HEK293T (cell line): ENCODE measurements around the gene RASSF8.

Experiments used
- CTCF ChIA-PET: fragments of 350-600 bp; formaldehyde crosslinking; extraction: SDS; loops from one replicate; lab custom pipeline; 2021; ENCODE audit warnings: antibody characterized with exemption, inconsistent platforms; lab: Yijun Ruan, JAX
- POLR2A ChIA-PET: fragments of 350-600 bp; formaldehyde crosslinking; extraction: SDS; loops from one replicate; lab custom pipeline; 2020; ENCODE audit warnings: antibody characterized with exemption, inconsistent platforms; lab: Yijun Ruan, JAX
- DNase-seq: peaks from one replicate; pipeline ENCODE4 v3.0.0; 2012; ENCODE audit warnings: mixed read lengths; ENCODE audit errors: extremely low spot score
- ARNT ChIP-seq: fragments of 450-650 bp; IDR thresholded peaks from 2 replicates; pipeline ENCODE4 v1.6.1; 2017; ENCODE audit warnings: mild to moderate bottlenecking
- BHLHE40 ChIP-seq: fragments of 450-650 bp; IDR thresholded peaks from 2 replicates; pipeline ENCODE4 v1.6.1; 2016; ENCODE audit warnings: mild to moderate bottlenecking, moderate library complexity, borderline replicate concordance
- CTBP1 ChIP-seq: fragments of 450-650 bp; IDR thresholded peaks from 2 replicates; pipeline ENCODE4 v1.6.1; 2016; ENCODE audit warnings: borderline replicate concordance
- ELF4 ChIP-seq: fragments of 450-650 bp; IDR thresholded peaks from 2 replicates; pipeline ENCODE4 v1.6.1; 2017; ENCODE audit warnings: antibody characterized with exemption
- FOXA1 ChIP-seq: fragments of 450-650 bp; IDR thresholded peaks from 2 replicates; pipeline ENCODE4 v1.6.1; 2016; ENCODE audit warnings: mild to moderate bottlenecking
- FOXK2 ChIP-seq: fragments of 450-650 bp; IDR thresholded peaks from 2 replicates; pipeline ENCODE4 v1.6.1; 2016; ENCODE audit warnings: mild to moderate bottlenecking
- FOXM1 ChIP-seq: fragments of 450-650 bp; IDR thresholded peaks from 2 replicates; pipeline ENCODE4 v1.6.1; 2017; ENCODE audit warnings: mild to moderate bottlenecking, borderline replicate concordance
- HDGF ChIP-seq: fragments of 450-650 bp; IDR thresholded peaks from 2 replicates; pipeline ENCODE4 v1.6.1; 2017; ENCODE audit warnings: antibody characterized with exemption, borderline replicate concordance
- L3MBTL2 ChIP-seq: fragments of 450-650 bp; conservative IDR thresholded peaks from 2 replicates; pipeline ENCODE4 v1.6.1; 2016; ENCODE audit warnings: mild to moderate bottlenecking
- LEF1 ChIP-seq: fragments of 450-650 bp; IDR thresholded peaks from 2 replicates; pipeline ENCODE4 v1.6.1; 2017; ENCODE audit warnings: mild to moderate bottlenecking, borderline replicate concordance
- NFRKB ChIP-seq: fragments of 450-650 bp; IDR thresholded peaks from 2 replicates; pipeline ENCODE4 v1.6.1; 2016; ENCODE audit warnings: mild to moderate bottlenecking, moderate library complexity
- PKNOX1 ChIP-seq: fragments of 450-650 bp; IDR thresholded peaks from 2 replicates; pipeline ENCODE4 v1.6.1; 2016
- SP1 ChIP-seq: fragments of 450-650 bp; IDR thresholded peaks from 2 replicates; pipeline ENCODE4 v1.6.1; 2017
- SUZ12 ChIP-seq: fragments of 450-650 bp; IDR thresholded peaks from 2 replicates; pipeline ENCODE4 v1.6.1; 2016; ENCODE audit warnings: mild to moderate bottlenecking
- TARDBP ChIP-seq: fragments of 450-650 bp; IDR thresholded peaks from 2 replicates; pipeline ENCODE4 v1.6.1; 2016
- ZNF384 ChIP-seq: fragments of 450-650 bp; IDR thresholded peaks from 2 replicates; pipeline ENCODE4 v1.6.1; 2016

Gene RASSF8

GRCh38 chr12:25986180-25986579, 27.7 kb downstream of the RASSF8 start:
- DNase-seq: no peak
- TF ChIP-seq ELF4 (no peak), ZNF384 (no peak), ARNT (no peak), L3MBTL2 (no peak), TARDBP (no peak), SP1 (no peak), PKNOX1 (no peak), BHLHE40 (no peak), CTBP1 (no peak), NFRKB (no peak), FOXK2 (no peak), SUZ12 (no peak), FOXM1 (no peak), HDGF (no peak), FOXA1 (no peak)
- POLR2A ChIA-PET: no interaction called here
- CTCF ChIA-PET: no interaction called here

- CTCF ChIA-PET: no interaction called here
- no peak for DNase-seq
- POLR2A ChIA-PET: no interaction called here
- no peak for TF ChIP-seq TARDBP
- TF ChIP-seq SUZ12: no peak
- TF ChIP-seq SP1: no peak
- no peak for TF ChIP-seq ELF4
- no peak for TF ChIP-seq FOXK2
- no peak for TF ChIP-seq NFRKB
These were observed 30.0 kb downstream of the RASSF8 start for GRCh38 chr12:25988505-25988904.

- TF ChIP-seq ELF4: no peak
- no peak for TF ChIP-seq LEF1
- no peak for TF ChIP-seq FOXM1
- TF ChIP-seq SP1: no peak
- no peak for TF ChIP-seq SUZ12
- TF ChIP-seq PKNOX1: no peak
- TF ChIP-seq TARDBP: no peak
- TF ChIP-seq BHLHE40: no peak
- TF ChIP-seq NFRKB: no peak
- TF ChIP-seq HDGF: no peak
- TF ChIP-seq FOXA1: no peak
- no peak for TF ChIP-seq CTBP1
- ChIA-PET CTCF (interaction anchor here (0.6 to 0.7 kb wide), 3 partner anchors 28 to 1590 kb away, joined by 3 to 5 read pairs (median 3); no protein-coding TSS in a partner anchor), POLR2A (no interaction called here)
- no peak for DNase-seq
These were observed 32.0 kb downstream of the RASSF8 start for GRCh38 chr12:25990495-25990894.

GRCh38 chr12:25992026-25992782, 33.7 kb downstream of the RASSF8 start:
- ChIA-PET CTCF (interaction anchor here (0.6 kb wide), 1 partner anchor 779 kb away, joined by 3 read pairs; no protein-coding TSS in a partner anchor), POLR2A (no interaction called here)
- no peak for DNase-seq
- TF ChIP-seq FOXA1: no peak
- no peak for TF ChIP-seq HDGF
- TF ChIP-seq FOXK2: no peak
- TF ChIP-seq SUZ12: no peak
- TF ChIP-seq ARNT: no peak
- TF ChIP-seq BHLHE40: no peak
- no peak for TF ChIP-seq LEF1
- no peak for TF ChIP-seq ZNF384
- no peak for TF ChIP-seq NFRKB
- TF ChIP-seq FOXM1: no peak
- TF ChIP-seq CTBP1: no peak
- no peak for TF ChIP-seq PKNOX1
- TF ChIP-seq ELF4: no peak

GRCh38 chr12:25993901-25994651, 35.6 kb downstream of the RASSF8 start:
- DNase-seq: no peak
- ChIA-PET POLR2A (no interaction called here), CTCF (interaction anchor here (1.0 kb wide), 1 partner anchor 23 kb away, joined by 3 read pairs; no protein-coding TSS in a partner anchor)

More at GRCh38 chr12:25993901-25994651, 35.6 kb downstream of the RASSF8 start:
- TF ChIP-seq SUZ12 (no peak), FOXK2 (no peak), FOXA1 (no peak), NFRKB (no peak), BHLHE40 (no peak), ARNT (no peak), FOXM1 (no peak), CTBP1 (no peak), SP1 (no peak)
